ENCODE results near the gene TPMT.

DNA sequence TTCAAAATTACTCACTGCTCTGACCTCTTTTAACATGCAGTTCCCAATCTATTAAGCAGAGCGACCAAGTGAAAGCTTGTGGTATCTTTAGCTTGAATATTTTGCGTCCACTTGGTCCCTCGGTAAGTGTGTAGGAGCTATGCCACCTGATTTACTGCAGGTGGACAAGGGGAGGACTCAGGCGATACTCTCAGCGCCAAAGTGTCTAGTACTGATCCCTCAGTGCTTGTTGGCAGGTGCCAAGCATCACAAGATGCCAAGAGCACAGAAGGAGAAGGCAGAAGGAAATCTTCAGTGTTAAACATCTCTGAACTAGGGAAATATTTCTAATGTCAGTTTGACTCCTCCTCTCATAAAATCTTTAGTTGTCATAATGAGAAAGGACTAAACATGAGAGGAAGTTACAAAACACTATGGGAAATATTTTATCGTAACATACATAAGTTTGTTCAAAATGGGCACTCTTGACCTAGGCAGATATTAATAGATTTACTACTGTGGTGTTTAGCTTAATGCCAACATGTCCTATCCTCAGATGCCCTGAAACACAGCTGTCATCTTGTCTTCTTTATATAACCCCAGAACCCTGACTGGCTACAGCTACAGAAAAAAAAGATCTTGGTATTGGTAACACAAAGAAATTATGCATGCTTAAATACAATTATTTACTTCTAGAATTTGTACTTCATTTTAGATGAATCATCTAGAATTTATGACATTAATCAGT, 51.9 kb downstream of the TPMT start:
- TF ChIP-seq, protein P1, sequence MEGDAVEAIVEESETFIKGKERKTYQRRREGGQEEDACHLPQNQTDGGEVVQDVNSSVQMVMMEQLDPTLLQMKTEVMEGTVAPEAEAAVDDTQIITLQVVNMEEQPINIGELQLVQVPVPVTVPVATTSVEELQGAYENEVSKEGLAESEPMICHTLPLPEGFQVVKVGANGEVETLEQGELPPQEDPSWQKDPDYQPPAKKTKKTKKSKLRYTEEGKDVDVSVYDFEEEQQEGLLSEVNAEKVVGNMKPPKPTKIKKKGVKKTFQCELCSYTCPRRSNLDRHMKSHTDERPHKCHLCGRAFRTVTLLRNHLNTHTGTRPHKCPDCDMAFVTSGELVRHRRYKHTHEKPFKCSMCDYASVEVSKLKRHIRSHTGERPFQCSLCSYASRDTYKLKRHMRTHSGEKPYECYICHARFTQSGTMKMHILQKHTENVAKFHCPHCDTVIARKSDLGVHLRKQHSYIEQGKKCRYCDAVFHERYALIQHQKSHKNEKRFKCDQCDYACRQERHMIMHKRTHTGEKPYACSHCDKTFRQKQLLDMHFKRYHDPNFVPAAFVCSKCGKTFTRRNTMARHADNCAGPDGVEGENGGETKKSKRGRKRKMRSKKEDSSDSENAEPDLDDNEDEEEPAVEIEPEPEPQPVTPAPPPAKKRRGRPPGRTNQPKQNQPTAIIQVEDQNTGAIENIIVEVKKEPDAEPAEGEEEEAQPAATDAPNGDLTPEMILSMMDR (IDR thresholded peaks at IDR 0.05), result no peak
- no peak for TF ChIP-seq POLR2A (IDR thresholded peaks at IDR 0.05)
- TF ChIP-seq EP300 (IDR thresholded peaks at IDR 0.05), result no peak
